SK-N-SH (cell line): ENCODE data around the gene WNK2.

Experiments
- CHD2 ChIP-seq: fragments of 150-350 bp; IDR thresholded peaks from 2 replicates; pipeline ENCODE4 v1.6.1; 2018; ENCODE audit warnings: low read length; ENCODE audit not compliant: partially characterized antibody
- CTCF ChIP-seq: fragments of 200-600 bp; sonication (generic); IDR thresholded peaks from 2 replicates; pipeline ENCODE4 v1.6.1; 2017; ENCODE audit warnings: antibody characterized with exemption, mild to moderate bottlenecking, moderate library complexity
- FOXJ3 ChIP-seq: sonication (generic); formaldehyde crosslinking; IDR thresholded peaks from 2 replicates; pipeline ENCODE4 v1.5.1; 2020; ENCODE audit warnings: mild to moderate bottlenecking, missing genetic modification reagents
- GABPA ChIP-seq: IDR thresholded peaks from 2 replicates; pipeline ENCODE4 v1.4.0; 2012; ENCODE audit warnings: low read depth, mild to moderate bottlenecking
- MAX ChIP-seq: IDR thresholded peaks from 2 replicates; pipeline ENCODE4 v1.4.0; 2012; ENCODE audit warnings: low read depth
- NFIC ChIP-seq: IDR thresholded peaks from 2 replicates; pipeline ENCODE4 v1.4.0; 2012; ENCODE audit warnings: borderline replicate concordance
- PBX3 ChIP-seq: IDR thresholded peaks from 2 replicates; pipeline ENCODE4; 2012
- POLR2AphosphoS5 ChIP-seq: IDR thresholded peaks from 2 replicates; pipeline ENCODE4 v1.6.1; 2012; ENCODE audit warnings: low read depth, low read length
- RAD21 ChIP-seq: IDR thresholded peaks from 2 replicates; pipeline ENCODE4 v1.6.1; 2012; ENCODE audit warnings: mild to moderate bottlenecking, low read length
- USF1 ChIP-seq: IDR thresholded peaks from 2 replicates; pipeline ENCODE4 v1.4.0; 2012; ENCODE audit warnings: low read depth, borderline replicate concordance
- USF2 ChIP-seq: fragments of 150-350 bp; IDR thresholded peaks from 2 replicates; pipeline ENCODE4 v1.6.1; 2017; ENCODE audit warnings: antibody characterized with exemption, low read length, low read depth, borderline replicate concordance
- YY1 ChIP-seq: IDR thresholded peaks from 2 replicates; pipeline ENCODE4 v1.4.0; 2012; ENCODE audit warnings: low read depth, mild to moderate bottlenecking
- ZBTB33 ChIP-seq: IDR thresholded peaks from 2 replicates; pipeline ENCODE4 v1.4.0; 2012; ENCODE audit warnings: low read depth, borderline replicate concordance

- TF ChIP-seq RAD21 (no peak), MAX (no peak), CTCF (no peak), PBX3 (no peak), CHD2 (no peak), POLR2AphosphoS5 (no peak), YY1 (no peak), FOXJ3 (CRISPR knock-in tag) (no peak), GABPA (no peak), ZBTB33 (no peak), USF1 (no peak), NFIC (no peak), USF2 (no peak)
These were observed 3.6 kb downstream of the WNK2 start for GRCh38 chr9:93187574-93187973.
